Thymus (tissue), 11 donors: Measurements from ENCODE around the gene MUC5AC. TPM values are rescaled to one million over a fixed set of nuclear protein-coding genes. Genes with fewer than 3 reads are reported as not detected.

Source experiments
- DNase-seq, 9 donors: peaks; one replicate each; pipeline ENCODE4 v3.0.0-alpha.2; 2013; ENCODE audit warnings: low spot score in 9 of 9, low read depth in 6 of 9, missing footprints in 1 of 9
- H3K27ac ChIP-seq, 2 donors: one replicate each; pipeline ENCODE4 v1.5.1; 2013; ENCODE audit warnings: control low read depth in 1 of 2, low read depth in 1 of 2, low read length in 1 of 2, mild to moderate bottlenecking in 1 of 2, moderate library complexity in 1 of 2
- H3K27me3 ChIP-seq, 2 donors: one replicate each; pipeline ENCODE4 v1.5.1; 2013; ENCODE audit warnings: low read length in 1 of 2; ENCODE audit not compliant: control insufficient read depth in 2 of 2, insufficient read depth in 1 of 2
- H3K36me3 ChIP-seq, 2 donors: one replicate each; pipeline ENCODE4 v1.5.1; 2013; ENCODE audit warnings: low read length in 1 of 2, mild to moderate bottlenecking in 1 of 2, moderate library complexity in 1 of 2; ENCODE audit not compliant: control insufficient read depth in 2 of 2, insufficient read depth in 2 of 2
- H3K4me1 ChIP-seq, 2 donors: one replicate each; pipeline ENCODE4 v1.5.1; 2013; ENCODE audit warnings: low read length in 2 of 2; ENCODE audit not compliant: control insufficient read depth in 2 of 2, insufficient read depth in 2 of 2
- H3K4me3 ChIP-seq, 2 donors: one replicate each; pipeline ENCODE4 v1.5.1; 2013; ENCODE audit warnings: low read length in 2 of 2, control low read depth in 1 of 2, mild to moderate bottlenecking in 1 of 2
- H3K9me3 ChIP-seq, 2 donors: one replicate each; pipeline ENCODE4 v1.5.1; 2013; ENCODE audit warnings: low read length in 1 of 2, mild to moderate bottlenecking in 1 of 2; ENCODE audit not compliant: control insufficient read depth in 2 of 2, insufficient read depth in 1 of 2
- WGBS: extraction: QIAGEN DNeasy Blood & Tissue Kit; methylation state at CpG from one replicate; pipeline ENCODE4 v1.1.7; 2013; 5-methylcytosine and 5-hydroxymethylcytosine counted together
- polyA plus RNA-seq: library from polyadenylated mRNA; stranded (reverse); fragments of 200-250 nt; gene quantifications from one replicate; pipeline ENCODE4 v1.2.3, GENCODE V29; 2013
- total RNA-seq: library from RNA; stranded (reverse); fragments of 120-200 nt; gene quantifications from one replicate; pipeline ENCODE4 v1.2.4, GENCODE V29; 2013
- donor health status: healthy.

Gene MUC5AC
- total and polyA plus RNA-seq, 2 donors: 0.02 to 0.05 TPM

- H3K9me3 ChIP-seq: peaks cover 3 to 21% of the 10 kb centered on the region in 2 donors
- no peak for DNase-seq
- 83% methylated on average over 33 of the region's 33 CpGs for WGBS
- peaks cover 0 to 9% of the 10 kb centered on the region in 2 donors for H3K27me3 ChIP-seq
- H3K4me3 ChIP-seq: no peak overlapping the region
- H3K27ac ChIP-seq: no peak overlapping the region
- no peaks in the 10 kb centered on the region for H3K4me1 ChIP-seq
- no peaks in the 10 kb centered on the region for H3K36me3 ChIP-seq
Measured at GRCh38 chr11:1197886-1198560, 40.3 kb downstream of the MUC5AC start.

GRCh38 chr11:1198561-1199240, 40.9 kb downstream of the MUC5AC start:
- H3K36me3 ChIP-seq: no peaks in the 10 kb centered on the region
- no peaks in the 10 kb centered on the region for H3K4me1 ChIP-seq
- no peak overlapping the region for H3K27ac ChIP-seq
- no peak overlapping the region for H3K4me3 ChIP-seq
- H3K27me3 ChIP-seq: peaks cover 0 to 12% of the 10 kb centered on the region in 2 donors
- DNase-seq: no peak
- H3K9me3 ChIP-seq: peaks cover 2 to 15% of the 10 kb centered on the region in 2 donors
- 72% methylated on average over 26 of the region's 26 CpGs for WGBS

GRCh38 chr11:1199241-1199750, 41.5 kb downstream of the MUC5AC start:
- H3K9me3 ChIP-seq: peaks cover 2 to 9% of the 10 kb centered on the region in 2 donors
- peaks cover 0 to 12% of the 10 kb centered on the region in 2 donors for H3K27me3 ChIP-seq
- H3K36me3 ChIP-seq: no peaks in the 10 kb centered on the region
- 85% methylated on average over 27 of the region's 27 CpGs for WGBS
- H3K27ac ChIP-seq: no peak overlapping the region
- no peak for DNase-seq
- H3K4me1 ChIP-seq: no peaks in the 10 kb centered on the region
- no peak overlapping the region for H3K4me3 ChIP-seq

- no peak overlapping the region for H3K27ac ChIP-seq
- no peaks in the 10 kb centered on the region for H3K36me3 ChIP-seq
- peaks cover 1 to 2% of the 10 kb centered on the region in 2 donors for H3K9me3 ChIP-seq
- H3K27me3 ChIP-seq: peaks cover 0 to 12% of the 10 kb centered on the region in 2 donors
- 83% methylated on average over 47 of the region's 47 CpGs for WGBS
- no peaks in the 10 kb centered on the region for H3K4me1 ChIP-seq
- DNase-seq: no peak
- no peak overlapping the region for H3K4me3 ChIP-seq
Measured at GRCh38 chr11:1199751-1200610, 42.2 kb downstream of the MUC5AC start.

- no peaks in the 10 kb centered on the region for H3K36me3 ChIP-seq
- H3K27ac ChIP-seq: no peak overlapping the region
- H3K9me3 ChIP-seq: no peaks in the 10 kb centered on the region
- H3K4me3 ChIP-seq: no peak overlapping the region
- H3K27me3 ChIP-seq: peaks cover 0 to 12% of the 10 kb centered on the region in 2 donors
- WGBS: 80% methylated on average over 16 of the region's 16 CpGs
- no peaks in the 10 kb centered on the region for H3K4me1 ChIP-seq
- no peak for DNase-seq
Measured at GRCh38 chr11:1200611-1201191, 42.9 kb downstream of the MUC5AC start.

DNA sequence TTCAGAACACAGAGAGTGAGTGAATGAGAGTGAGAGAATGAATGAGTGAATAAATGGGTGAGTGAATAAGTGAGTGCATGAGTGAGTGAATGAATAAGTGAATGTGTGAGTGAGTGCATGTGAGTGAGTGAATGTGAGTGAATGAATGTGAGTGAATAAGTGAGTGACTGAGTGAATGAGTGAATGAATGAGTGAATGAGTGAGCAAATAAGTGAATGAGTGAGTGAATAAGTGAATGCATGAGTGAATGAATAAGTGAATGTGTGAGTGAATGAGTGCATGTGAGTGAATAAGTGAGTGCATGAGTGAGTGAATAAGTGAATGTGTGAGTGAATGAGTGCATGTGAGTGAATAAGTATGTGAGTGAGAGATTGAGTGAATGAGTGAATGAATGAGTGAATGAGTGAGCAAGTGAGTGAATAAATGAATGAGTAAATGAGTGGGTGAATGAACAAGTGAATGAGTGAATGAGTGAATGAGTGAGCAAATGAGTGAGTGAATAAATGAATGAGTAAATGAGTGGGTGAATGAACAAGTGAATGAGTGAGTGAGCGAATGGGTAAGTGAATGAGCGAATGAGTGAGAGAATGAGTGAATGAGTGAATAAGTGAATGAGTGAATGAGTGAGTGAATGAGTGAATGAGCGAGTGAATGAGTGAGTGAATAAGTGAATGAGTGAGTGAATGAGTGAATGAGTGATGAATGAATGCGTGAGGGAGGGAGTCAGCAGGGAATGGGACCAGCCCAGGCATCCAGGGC, 43.8 kb downstream of the MUC5AC start:
- DNase-seq: no peak
- WGBS: 96% methylated on average over 4 of the region's 4 CpGs
- Histone ChIP-seq H3K27me3 (peaks cover 0 to 12% of the 10 kb centered on the region in 2 donors), H3K27ac (no peak overlapping the region), H3K9me3 (no peaks in the 10 kb centered on the region), H3K4me3 (no peak overlapping the region), H3K36me3 (no peaks in the 10 kb centered on the region), H3K4me1 (no peaks in the 10 kb centered on the region)

- Histone ChIP-seq H3K4me1 (no peaks in the 10 kb centered on the region), H3K4me3 (no peak overlapping the region), H3K36me3 (no peaks in the 10 kb centered on the region), H3K9me3 (no peaks in the 10 kb centered on the region), H3K27me3 (peaks cover 0 to 12% of the 10 kb centered on the region in 2 donors), H3K27ac (no peak overlapping the region)
- WGBS: 58% methylated on average over 18 of the region's 18 CpGs
- no peak for DNase-seq
Measured at GRCh38 chr11:1202154-1202775, 44.5 kb downstream of the MUC5AC start.
